Activated naive CD4-positive, alpha-beta T cell treated with Interleukin-2 at 50 U/mL for 16 hours (primary cell): Measurements from ENCODE around the gene PARD3.

Experiments used
- DNase-seq: peaks from one replicate; pipeline ENCODE4 v3.0.0-alpha.2; 2020

PARD3 gene

DNA sequence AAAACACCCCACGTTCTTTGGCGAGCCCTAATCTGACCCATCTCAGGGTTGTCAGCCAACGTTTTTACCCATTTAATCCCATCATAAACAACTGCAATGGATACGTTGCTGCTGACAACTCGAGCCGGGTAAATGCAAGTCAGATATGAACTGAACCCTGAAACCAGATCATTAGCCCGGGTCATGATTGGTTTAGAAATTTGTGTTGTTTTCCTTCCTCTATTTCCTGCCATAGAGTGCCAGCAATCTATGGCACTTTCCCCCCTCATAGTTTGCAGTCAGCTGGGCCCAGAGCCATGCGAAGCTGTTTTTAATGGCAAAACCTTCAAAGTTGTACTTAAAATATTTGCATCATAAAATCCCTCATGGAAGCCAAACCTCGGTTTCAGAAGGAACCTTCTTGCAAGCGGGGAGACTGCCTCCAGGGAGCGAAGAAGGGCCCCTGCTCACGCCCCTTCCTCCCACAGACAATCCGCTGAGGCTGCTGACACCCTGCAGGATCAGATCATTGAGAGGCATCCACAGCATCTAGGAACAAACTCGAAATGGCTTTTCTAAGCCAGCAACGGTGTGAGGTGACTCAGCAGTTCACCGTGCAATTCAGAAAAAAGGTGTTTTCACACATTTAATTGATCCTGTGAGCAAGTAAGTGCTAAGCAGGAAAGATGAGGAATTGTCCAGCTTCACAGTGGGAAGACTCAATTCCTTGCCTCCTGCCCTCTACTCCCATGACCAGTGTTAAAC lies 710.1 kb downstream of the PARD3 start:
- DNase-seq: no peak

DNA sequence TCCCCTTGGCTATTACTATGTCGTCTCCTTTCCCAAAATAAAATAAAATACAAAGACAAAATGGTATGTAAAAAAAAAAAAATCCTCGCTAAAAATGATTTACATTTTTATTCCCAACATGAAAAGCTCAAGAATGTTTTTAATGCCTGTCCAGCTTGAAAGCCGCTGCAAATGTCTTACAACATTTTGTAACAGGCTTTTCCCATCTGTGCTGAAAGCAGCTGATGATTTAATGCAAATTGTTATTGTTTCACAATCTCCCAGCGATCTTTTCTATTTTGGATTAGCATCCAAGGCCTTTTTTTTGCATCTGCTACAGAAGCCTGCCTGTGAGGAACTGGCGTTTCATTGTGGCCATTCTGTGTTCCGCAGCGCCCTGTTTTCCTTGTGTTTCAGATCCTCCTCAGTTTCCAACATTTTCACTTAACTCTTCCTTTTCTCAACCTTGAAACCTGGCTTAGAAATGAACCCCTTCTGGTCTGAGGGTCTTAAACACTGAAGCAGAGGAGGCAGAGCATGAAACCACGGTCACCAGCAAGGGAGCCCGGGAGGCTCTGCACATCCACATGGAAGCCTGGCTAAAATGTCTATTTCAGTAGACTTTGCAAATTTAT lies 712.1 kb downstream of the PARD3 start:
- DNase-seq: no peak

DNA sequence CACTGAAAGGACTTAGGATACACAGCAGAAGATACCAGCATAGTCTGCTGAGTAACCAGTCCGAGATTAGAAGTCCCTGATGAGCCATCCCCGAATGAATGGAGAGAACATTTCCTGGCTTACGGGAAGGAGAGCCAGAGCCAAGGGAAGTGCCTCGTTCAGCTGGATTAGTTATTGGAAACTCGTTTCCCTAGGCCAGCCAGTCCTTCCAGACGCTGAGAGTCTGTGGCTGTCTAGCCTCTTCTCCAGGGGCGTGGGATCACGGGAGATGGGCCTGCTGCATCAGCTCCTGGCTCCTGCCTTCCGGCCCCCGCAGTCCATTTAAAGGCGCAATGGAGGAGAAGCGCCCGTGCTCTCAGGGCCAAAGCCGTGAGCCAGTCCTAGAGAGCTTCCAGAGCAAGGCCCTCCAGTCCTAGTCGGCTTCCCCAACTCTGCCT lies 712.8 kb downstream of the PARD3 start:
- no peak for DNase-seq

DNA sequence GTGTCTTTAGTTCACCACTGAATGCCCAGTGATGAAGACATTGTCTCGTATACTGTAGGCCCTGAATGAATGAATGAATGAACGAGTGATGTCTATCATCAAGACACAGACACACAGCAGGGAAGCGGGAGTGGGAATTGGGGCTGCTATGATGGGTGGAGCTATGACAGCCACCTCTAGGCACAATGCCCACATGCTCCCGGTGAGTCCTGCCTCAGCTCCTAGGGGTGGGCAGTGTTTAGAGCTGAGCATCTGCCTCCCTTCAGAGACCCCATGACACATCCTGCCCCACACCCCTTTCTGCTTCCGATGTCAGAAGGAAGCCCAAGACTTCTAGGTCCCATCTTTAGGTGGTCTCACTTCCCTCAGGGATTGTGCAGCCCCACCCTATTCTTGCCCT lies 714.1 kb downstream of the PARD3 start:
- DNase-seq: no peak

DNA sequence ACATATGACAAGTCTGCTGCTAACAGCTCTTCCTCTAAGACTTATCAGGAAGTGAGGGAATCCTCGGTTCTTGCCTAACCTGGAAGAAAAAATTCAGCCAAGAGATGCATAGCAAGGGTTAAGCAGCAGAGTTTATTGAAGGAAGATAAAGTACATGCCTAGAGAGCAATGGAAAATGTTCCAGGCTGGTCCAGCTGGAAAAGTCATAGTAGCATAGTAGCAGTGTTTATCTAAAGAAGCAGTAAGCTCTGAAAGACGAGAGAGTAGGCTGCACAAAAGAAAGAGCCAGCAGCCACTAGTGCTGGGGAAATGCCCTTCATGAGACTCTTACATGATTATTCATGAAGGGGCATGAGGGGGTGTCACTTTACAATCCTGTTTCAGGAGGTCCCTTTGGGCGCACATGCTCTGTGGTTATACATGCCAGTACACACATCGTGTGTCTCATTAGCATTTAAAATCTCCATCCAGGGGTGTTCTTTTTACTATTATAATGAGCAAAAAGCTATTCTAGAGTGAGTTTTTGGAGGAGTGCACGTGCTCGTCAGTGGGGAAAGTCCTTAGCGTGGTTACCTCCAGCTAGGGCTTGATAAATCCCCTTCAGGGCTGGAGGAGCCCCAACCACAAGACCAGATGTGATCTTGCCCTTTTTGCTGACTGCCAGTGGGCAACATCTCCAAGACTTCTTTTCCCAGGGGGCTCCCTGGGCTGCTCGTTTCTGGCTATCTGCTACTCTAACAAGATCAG lies 716.1 kb downstream of the PARD3 start:
- DNase-seq: no peak

DNA sequence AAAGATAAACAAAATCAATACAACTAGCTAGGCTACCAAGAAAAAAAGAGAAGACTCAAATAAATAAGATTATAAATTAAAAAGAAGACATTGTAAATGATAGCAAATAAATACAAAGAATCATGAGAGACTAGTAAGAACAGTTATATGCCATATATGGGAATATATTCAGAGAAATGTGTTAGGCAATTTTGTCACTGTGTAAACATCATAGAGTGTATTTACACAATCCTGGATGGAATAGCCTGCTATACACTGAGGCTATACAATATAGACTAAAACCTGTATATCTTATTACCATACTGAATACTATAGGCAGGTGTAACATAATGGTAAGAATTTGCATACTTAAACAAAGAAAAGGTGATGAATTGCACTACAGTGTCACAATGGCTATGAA lies 717.4 kb downstream of the PARD3 start:
- DNase-seq: no peak

DNA sequence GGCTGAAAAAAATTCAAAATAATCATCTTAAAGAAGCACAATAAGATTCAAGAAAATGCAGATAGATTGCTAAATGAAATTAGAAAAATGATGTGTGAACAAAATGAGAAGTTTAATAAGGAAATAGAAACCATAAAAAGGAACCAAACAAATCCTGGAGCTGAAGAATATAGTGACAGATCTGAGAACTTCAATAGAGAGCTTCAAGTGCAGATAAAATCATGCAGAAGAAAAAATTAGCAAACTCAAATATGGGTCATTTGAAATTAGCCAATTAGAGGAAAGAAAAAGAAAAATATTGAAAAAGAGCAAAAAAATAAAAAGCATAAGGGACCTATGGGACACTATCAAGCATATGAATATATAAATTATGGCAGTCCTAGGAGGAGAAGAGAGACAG lies 720.1 kb downstream of the PARD3 start:
- no peak for DNase-seq

DNA sequence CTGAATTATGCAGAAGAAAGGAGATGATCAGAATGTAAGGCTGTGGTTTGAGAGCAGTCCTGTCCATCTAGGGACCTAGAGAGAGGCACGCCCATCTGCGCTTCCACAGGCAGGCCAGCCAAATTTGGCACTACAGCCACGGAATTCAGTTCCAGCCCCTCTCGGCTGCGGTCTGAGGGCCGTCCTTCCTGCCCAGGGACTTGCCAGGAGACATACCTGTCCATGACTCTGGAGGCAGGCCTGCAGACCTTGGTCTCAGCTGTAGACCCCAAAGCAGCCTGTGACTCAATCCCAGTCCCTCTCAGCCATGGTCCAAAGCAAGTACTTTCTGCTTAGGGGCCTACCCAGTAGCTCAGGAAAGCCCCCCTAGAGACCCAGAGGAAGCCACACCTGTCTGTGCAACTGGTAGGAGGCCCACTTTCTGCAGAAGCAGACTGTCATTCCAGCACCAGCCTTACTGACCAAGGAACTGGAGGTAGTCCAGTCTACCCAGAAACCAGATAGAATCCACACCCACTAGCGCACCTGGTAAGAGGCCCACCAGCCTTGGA lies 720.9 kb downstream of the PARD3 start:
- no peak for DNase-seq

DNA sequence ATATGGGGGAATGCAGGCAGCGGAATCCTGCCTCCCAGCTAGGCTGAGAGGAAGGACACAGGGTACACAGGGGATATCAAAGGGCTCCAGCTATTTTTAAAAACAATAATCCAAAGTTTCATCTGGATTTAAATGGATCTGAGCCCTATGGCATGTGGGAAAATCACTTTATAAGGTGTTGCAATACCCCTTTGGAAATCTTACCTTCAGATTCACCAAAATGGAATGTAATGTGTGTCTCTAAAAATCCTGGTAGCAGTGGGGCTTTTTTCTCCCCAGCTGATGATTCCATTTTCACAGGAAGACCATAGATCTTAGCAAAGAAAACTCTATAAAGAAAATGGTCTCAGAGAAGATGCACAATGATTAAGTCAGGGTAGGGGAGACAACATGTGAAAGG lies 722.2 kb downstream of the PARD3 start:
- DNase-seq: no peak

DNA sequence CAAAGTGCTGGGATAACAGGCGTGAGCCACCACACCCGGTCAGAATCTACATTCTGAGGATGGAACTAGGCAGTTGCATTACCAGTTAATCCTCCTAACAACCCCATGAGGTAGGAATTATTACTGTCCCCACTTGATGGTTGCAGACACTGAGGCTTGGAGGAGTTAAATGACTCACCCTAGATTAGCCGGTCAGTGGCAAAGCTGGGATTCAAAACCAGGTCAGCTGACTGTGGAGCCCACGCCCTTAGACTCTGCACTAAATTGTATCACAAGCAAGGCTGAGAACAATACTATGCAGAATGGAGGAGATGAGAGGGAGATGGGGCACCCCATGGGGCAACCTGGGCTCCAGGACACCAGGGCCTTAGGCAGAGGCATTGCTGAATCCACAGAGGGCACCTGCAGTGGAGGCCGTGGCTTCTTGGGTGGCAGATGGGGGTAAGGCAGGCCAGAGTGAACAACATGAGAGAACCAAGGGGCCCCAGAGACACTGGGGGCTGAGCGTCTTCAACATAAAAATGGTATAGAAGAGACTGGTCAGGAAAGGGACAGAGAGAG lies 723.4 kb downstream of the PARD3 start:
- DNase-seq: no peak

DNA sequence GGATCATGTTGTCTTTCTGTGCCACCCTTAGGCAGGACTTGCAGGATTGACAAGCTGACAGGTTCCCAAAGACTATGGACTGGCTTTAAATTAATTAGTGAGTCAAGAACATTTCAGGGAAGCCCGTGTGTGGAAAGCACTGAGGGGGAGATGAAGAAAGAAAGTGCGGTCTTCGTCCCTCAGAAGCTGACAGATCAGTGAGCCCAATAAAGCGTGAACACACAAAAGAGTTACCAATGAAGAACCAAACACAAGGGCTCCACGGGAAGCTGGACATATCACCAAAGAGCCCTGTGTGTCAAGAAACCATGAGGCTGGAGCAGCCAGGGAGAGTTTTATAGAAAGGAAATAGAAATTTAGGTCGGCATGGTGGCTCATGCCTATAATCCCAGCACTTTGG lies 725.8 kb downstream of the PARD3 start:
- DNase-seq: no peak

DNA sequence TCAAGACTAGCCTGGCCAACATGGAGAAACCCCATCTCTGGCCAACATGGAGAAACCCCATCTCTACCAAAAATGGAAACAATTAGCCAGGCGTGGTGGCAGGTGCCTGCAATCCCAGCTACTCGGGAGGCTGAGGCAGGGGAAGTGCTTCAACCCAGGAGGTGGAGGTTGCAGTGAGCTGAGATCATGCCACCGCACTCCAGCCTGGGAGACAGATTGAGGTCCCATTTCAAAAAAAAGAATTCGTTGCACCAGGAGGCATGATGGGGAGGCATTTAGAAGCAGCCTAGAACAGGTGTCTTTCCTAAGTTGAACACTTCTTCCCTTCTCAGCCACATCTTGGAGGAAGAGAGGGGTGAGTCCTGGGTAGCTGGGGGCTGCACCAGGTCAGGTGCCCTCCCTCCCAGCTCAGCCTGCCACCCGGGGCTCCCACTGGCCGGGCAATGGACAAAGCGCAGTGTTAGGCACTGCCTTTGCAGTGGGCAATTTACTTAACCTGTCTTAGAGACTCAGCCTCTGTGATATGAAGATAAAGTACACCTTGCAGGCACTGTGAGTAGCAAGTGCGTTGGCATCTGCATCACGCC lies 726.8 kb downstream of the PARD3 start:
- no peak for DNase-seq

DNA sequence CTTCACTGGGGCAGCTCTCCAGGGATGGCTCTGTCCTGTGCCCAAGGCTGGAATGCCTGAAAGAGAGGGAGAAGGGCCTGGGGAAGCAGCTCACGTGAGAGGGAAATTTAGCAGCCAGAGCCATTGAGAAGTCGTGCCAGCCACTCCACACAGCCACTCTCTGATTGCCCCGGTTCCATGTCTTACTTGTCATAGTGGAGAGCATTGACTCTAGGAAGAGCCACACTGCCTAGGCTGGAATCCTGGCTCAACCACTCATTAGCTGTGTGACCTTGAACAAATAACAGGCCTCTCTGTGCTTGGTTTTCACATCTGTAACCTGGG lies 728.0 kb downstream of the PARD3 start:
- DNase-seq: no peak

DNA sequence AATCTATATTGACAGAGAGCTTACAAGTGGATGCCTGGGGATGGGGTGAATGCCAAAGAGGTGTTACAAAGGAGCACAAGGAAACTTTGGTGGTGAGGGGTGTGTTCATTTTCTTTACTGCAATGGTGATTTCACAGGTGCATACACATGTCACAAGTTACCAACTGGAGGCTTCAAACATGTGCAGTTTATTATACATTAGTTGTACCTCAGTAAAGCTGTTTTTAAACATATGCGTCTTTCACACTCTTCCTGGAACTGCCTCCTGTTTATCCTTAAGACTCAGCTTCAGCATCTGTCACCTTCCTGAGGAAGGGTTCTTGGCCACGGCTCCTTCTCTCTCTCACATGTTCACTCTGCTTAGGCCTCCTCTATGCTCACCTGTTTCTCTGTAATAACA lies 731.5 kb downstream of the PARD3 start:
- DNase-seq: no peak

DNA sequence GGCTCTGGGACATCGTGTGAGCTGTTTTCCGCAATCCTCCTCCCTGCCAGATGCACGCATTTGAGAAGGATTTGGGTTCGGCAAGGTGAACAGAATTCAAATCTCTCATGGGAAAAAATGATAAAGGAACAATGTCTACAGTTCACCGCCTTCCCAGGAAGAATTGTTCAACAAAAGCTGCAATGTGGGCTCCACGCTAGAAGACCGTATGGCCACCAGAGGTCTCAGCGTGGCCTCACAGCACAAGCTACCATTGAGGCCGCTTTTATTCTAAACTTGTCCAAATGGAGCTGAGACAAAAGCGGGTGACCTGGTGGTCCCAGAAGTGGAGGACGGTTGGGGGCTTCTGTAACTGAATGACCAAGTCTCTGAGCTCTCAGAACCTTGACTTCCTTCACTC lies 733.1 kb downstream of the PARD3 start:
- DNase-seq: no peak

DNA sequence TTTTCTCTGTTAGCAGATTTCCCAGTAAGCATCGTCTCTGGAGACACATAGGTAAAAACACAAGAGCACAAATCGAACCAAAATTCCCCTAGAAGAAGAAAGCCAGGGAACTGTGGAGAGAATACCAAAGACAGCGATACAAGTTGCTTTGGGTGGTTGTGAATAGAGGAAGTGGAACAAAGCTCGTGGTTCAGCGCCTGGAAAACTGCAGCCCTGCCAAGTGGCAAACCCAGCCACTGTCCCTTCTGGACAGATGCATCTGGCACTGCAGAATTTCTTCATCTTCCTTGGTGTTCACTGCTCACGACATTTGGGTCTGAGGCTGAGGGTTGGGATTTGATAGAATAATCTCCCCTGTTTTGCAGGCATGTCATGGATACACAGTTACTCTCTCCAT lies 733.8 kb downstream of the PARD3 start:
- DNase-seq: no peak

DNA sequence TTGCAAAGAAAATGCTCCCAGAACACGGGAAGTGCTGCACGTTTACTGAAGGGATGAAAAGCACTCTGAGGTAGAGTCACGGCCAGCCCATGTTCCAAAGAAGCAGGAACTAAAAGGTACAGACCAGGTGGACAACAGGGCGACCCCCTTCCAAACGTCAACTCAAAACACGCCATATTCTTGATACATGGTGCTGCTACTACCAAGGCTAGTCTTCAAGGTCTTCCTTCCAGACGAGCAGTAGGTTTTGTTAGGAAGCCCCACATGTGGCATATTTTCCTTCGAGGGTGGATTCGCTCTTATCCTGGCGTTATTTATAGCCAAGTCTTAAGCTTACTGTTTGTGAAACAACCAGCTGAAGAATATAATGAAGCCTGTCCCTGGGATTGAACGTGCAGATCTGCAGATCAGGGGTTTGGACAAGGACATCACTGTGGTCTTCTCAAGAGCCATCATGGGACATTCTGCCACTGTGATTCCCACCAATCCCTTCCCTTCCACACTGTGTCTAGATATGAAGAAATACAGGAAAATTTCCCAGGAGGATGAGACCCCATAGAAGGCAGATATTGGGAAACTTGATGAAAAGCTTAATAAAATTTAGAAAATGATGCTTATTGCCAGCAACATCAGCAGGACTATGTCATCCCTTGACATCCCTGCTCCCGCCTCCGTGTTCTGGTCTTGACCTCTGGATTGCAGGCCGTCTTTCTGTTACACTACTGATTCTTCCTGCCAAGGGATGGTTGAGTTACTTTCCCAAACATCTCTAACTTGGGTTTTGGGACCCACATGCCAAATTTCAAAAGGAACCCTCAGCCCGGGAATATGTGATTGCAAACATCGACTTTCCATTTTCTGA lies 734.4 kb downstream of the PARD3 start:
- DNase-seq: no peak

DNA sequence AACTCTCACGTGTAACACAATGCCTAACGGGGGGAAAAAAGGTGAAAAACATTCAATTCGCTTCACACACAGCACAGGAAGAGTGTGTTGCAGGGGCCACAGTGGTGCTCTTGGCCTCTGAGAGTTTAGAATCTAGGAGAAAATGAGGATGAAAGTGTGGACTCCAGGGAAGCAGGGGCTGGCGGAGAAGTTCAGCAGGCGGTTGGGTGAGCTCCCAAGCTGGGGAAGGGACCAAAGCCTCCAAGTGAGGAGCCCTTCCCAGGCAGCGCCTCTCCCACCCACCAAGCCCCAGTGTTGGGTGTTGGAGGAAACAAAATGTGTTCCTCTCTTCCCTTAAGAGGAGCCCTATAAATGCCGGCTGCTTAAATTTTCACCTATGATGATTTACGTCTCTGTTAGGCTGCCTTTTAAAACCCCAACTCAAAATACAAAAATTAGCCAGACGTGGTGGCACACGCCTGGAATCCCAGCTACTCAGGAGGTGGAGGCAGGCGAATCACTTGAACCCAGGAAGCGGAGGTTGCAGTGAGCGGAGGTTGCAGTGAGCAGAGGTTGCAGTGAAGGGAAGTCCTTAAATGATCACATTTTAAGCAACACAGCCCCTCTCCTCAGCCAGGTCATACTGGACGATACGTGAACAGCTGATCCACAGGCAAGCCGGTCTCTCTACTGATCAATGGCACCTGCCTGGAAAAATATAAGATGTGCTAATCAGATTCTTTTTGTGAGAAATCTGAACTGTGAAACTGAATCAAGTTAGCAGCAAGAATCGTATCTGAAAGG lies 735.2 kb downstream of the PARD3 start:
- no peak for DNase-seq

DNA sequence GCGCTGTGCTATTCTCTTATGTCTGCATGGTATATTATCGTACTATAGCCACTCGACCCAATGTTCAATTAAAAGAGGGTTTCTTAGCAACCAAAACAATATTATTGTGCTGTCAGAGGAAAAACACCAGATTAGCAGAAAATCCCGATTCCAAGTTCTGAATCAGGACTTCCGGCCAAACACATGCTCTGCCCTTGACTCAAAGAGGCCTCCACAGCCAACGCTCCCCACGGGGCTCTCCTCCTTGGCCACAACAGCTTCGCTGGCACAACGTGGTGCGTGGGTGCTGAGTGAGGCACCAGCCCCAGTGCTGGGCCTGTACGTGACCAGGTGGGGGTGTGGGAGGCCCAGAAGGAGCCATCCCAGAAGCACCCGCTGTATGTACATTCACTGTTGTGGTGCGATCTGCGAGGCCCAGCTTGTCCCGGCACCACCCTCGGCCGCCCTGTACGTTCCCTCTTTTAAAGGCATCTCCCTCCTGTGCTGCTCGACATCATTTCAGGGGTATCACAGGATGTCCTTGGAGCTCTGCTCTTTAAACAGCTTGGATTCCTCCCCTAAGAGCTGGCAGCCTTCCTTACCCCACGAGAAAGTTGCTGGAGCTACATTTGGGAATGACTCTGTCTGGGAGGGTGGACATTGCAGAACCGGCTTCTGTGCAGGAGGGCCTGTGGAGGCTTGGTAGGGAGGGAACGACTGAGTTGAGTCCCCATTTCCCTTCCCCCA lies 736.2 kb downstream of the PARD3 start:
- no peak for DNase-seq

DNA sequence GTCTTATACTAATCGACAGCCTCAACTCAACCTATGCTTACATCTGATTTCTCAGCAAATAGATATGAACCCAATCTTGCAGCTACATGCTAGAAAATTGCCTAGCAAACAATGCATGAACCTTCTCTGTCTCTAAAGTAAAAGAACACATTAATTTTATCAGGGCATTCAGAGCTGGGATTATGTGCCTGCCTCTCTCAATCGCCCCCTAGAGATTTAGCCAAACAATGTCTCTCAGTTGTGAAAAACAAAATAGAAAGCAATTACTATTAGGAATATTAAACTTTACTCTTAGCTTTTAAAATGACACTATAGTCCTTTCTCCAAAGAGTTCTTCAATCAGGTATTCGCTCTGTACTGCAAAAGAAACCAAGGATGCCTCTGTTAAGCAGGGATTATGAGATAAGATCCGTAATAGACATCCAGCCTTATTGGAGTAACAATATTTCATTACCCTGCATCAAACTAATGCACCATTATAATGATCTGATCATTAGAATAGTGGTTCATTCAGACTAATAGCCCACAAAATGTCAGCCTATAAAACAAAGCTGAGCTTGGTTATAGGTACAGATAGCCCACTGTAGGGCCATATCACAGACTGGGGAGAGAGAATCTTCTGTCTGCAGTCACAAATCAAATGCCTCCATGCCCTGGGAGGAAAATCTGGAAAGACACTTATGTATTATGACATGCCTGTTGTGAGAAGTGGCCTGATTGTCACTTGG lies 736.9 kb downstream of the PARD3 start:
- DNase-seq: no peak
